HCT116 (cell line): ENCODE measurements around the gene TMEM45B. TPM values are rescaled to one million over a fixed set of nuclear protein-coding genes. Genes with fewer than 3 reads are reported as not detected.
"Not testable (repeated sequence)": the region's sequence is repeated elsewhere in the genome, so short reads cannot be mapped to it uniquely, and the experiment has no call there.

Source experiments
- ATAC-seq: fragments of 200-7000 bp; cut with Tn5 transposase; 2 replicates; pipeline ENCODE4 v1.9.1; 2020; ENCODE audit warnings: mild to moderate bottlenecking, moderate library complexity
- BruUV-seq: library from RNA; stranded (reverse); fragments of 400-500 nt; replicated peaks from 2 replicates; lab custom pipeline; 2021; lab: Mats Ljungman, UMichigan
- CTCF ChIA-PET: fragments of 300-600 bp; sonication (Branson Sonifier 250); formaldehyde crosslinking; loops from one replicate; lab custom pipeline; 2021; ENCODE audit warnings: antibody characterized with exemption; lab: Charles Lee
- POLR2A ChIA-PET: fragments of 300-600, 350-600 bp; sonication (Branson Sonifier 250); formaldehyde crosslinking; loops from one replicate; lab custom pipeline; 2021; ENCODE audit warnings: antibody characterized with exemption; lab: Charles Lee
- RAD21 ChIA-PET, 2 experiments: fragments of 300-600 bp; sonication (Branson Sonifier 250); formaldehyde crosslinking; loops; one replicate each; lab custom pipeline; 2023; ENCODE audit warnings: low total read pairs in 2 of 2; ENCODE audit not compliant: uncharacterized antibody in 2 of 2, unreplicated experiment in 2 of 2, low non-redundant PET in 1 of 2; lab: Charles Lee
- DNase-seq: peaks from one replicate; pipeline ENCODE4 v3.0.0-alpha.2; 2010; ENCODE audit warnings: low read depth, low spot score
- H2AFZ ChIP-seq: fragments of 200-600 bp; shearing (Covaris generic), sonication (generic); 2 replicates; pipeline ENCODE4 v1.6.1; 2017; ENCODE audit warnings: low read depth, mixed run types, mixed read lengths, antibody characterized with exemption, low read length; ENCODE audit not compliant: poor library complexity, severe bottlenecking
- H3K27ac ChIP-seq: 2 replicates; pipeline ENCODE4 v1.5.1; 2012; ENCODE audit warnings: low read depth, low read length
- H3K27me3 ChIP-seq: fragments of 200-600 bp; sonication (generic); 2 replicates; pipeline ENCODE4 v1.6.1; 2016; ENCODE audit warnings: mixed run types, low read length, mixed read lengths; ENCODE audit not compliant: insufficient read depth
- H3K36me3 ChIP-seq, 2 experiments: fragments of 200-500 bp in 1 of 2; fragments of 200-600 bp in 1 of 2; sonication (Bioruptor generic) in 1 of 2; sonication (generic) in 1 of 2; 2 replicates each; pipeline versions ENCODE4 v1.5.1 to v1.6.1; 2014 to 2016; ENCODE audit warnings: low read length in 2 of 2, inconsistent platforms in 1 of 2, mixed read lengths in 1 of 2, mixed run types in 1 of 2; ENCODE audit not compliant: insufficient read depth in 2 of 2, control insufficient read depth in 1 of 2
- H3K4me1 ChIP-seq, 2 experiments: fragments of 200-600 bp in 1 of 2; sonication (generic) in 1 of 2; 2 replicates each; pipeline versions ENCODE4 v1.5.1 to v1.6.1; 2012 to 2017; ENCODE audit warnings: low read length in 2 of 2, inconsistent platforms in 1 of 2, mild to moderate bottlenecking in 1 of 2, mixed read lengths in 1 of 2, mixed run types in 1 of 2, moderate library complexity in 1 of 2; ENCODE audit not compliant: insufficient read depth in 2 of 2, control insufficient read depth in 1 of 2
- H3K4me2 ChIP-seq: fragments of 200-600 bp; sonication (generic); 2 replicates; pipeline ENCODE4 v1.6.1; 2017; ENCODE audit warnings: mixed run types, low read length, mixed read lengths
- H3K4me3 ChIP-seq, 2 experiments: fragments of 200-600 bp in 1 of 2; sonication (generic) in 1 of 2; replicated peaks in 1 of 2; 2 replicates each; pipeline ENCODE4 v1.5.1; 2011 to 2016; ENCODE audit warnings: low read length in 2 of 2, control low read depth in 1 of 2, low read depth in 1 of 2, mild to moderate bottlenecking in 1 of 2, mixed read lengths in 1 of 2, mixed run types in 1 of 2
- H3K79me2 ChIP-seq: fragments of 200-600 bp; sonication (generic); 2 replicates; pipeline ENCODE4 v1.6.1; 2017; ENCODE audit warnings: mild to moderate bottlenecking, mixed run types, low read length, moderate library complexity, mixed read lengths; ENCODE audit not compliant: insufficient read depth
- H3K9ac ChIP-seq: fragments of 200-600 bp; sonication (generic); 2 replicates; pipeline ENCODE4 v1.6.1; 2016; ENCODE audit warnings: low read length, mixed read lengths
- H3K9me2 ChIP-seq: fragments of 200-600 bp; sonication (generic), shearing (Covaris generic); 2 replicates; pipeline ENCODE4 v1.6.1; 2017; ENCODE audit warnings: mixed run types, mild to moderate bottlenecking, moderate library complexity; ENCODE audit not compliant: insufficient read depth
- H3K9me3 ChIP-seq, 2 experiments: fragments of 200-500 bp in 1 of 2; fragments of 200-600 bp in 1 of 2; sonication (Bioruptor generic) in 1 of 2; sonication (generic) in 1 of 2; 2 replicates each; pipeline ENCODE4 v1.6.1; 2014 to 2017; ENCODE audit warnings: low read length in 2 of 2, mixed read lengths in 2 of 2, inconsistent platforms in 1 of 2, low read depth in 1 of 2, mild to moderate bottlenecking in 1 of 2, mixed run types in 1 of 2, moderate library complexity in 1 of 2; ENCODE audit not compliant: control insufficient read depth in 1 of 2, insufficient read depth in 1 of 2
- H4K20me1 ChIP-seq: fragments of 200-600 bp; sonication (generic), shearing (Covaris generic); 2 replicates; pipeline ENCODE4 v1.6.1; 2017; ENCODE audit warnings: mixed run types, mild to moderate bottlenecking, moderate library complexity; ENCODE audit not compliant: insufficient read depth
- CTCF ChIP-seq, 3 experiments: fragments of 200-600 bp in 1 of 3; sonication (generic) in 1 of 3; IDR thresholded peaks in 2 of 3; conservative IDR thresholded peaks in 1 of 3; 2 replicates each; pipeline ENCODE4 v1.5.1; 2012 to 2017; ENCODE audit warnings: low read depth in 2 of 3, low read length in 2 of 3, antibody characterized with exemption in 1 of 3, borderline replicate concordance in 1 of 3, control low read depth in 1 of 3, mild to moderate bottlenecking in 1 of 3, mixed read lengths in 1 of 3, mixed run types in 1 of 3, moderate library complexity in 1 of 3; ENCODE audit not compliant: insufficient read depth in 1 of 3
- EZH2 ChIP-seq: fragments of 200-600 bp; sonication (generic); IDR thresholded peaks from 2 replicates; pipeline ENCODE4 v1.6.1; 2017; ENCODE audit warnings: antibody characterized with exemption, mixed run types
- EZH2phosphoT487 ChIP-seq: fragments of 200-600 bp; IDR thresholded peaks from 2 replicates; pipeline ENCODE4 v1.6.1; 2018; ENCODE audit warnings: antibody characterized with exemption, borderline replicate concordance
- FOSL1 ChIP-seq: IDR thresholded peaks from 2 replicates; pipeline ENCODE4 v1.6.1; 2012; ENCODE audit warnings: low read depth
- SP1 ChIP-seq: IDR thresholded peaks from 2 replicates; pipeline ENCODE4 v1.6.1; 2012; ENCODE audit warnings: low read depth
- intact Hi-C: fragments of 100-400 bp; cut with micrococcal nuclease; formaldehyde crosslinking; loops from 2 replicates; pipeline ENCODE4 v1.10.0; 2022
- total RNA-seq: library from RNA; stranded (reverse); gene quantifications from one replicate; pipeline ENCODE4 v1.2.1, GENCODE V29; 2021; ENCODE audit not compliant: unreplicated experiment

The TMEM45B gene
- total RNA-seq, 1 experiment from 2014 or later = not detected

GRCh38 chr11:129825380-129825779, 9.7 kb downstream of the TMEM45B start (continued):
- TF ChIP-seq CTCF (IDR thresholded peaks at IDR 0.05 in 2 of 3, conservative IDR thresholded peaks at IDR 0.05 in 1 of 3; ENCODE audit: borderline replicate concordance in 1 of 3, insufficient read depth in 1 of 3, low read depth in 2 of 3, low read length in 2 of 3) = no peak

- H3K9ac ChIP-seq = 0 out of 2 replicates have a peak overlapping the region, but pooled peaks have one; percentile 7
- no TSS peak for BruUV-seq
- peak overlapping the region in 1 of 2 experiments; percentile 9; a peak in 1 of 4 replicates for H3K4me3 ChIP-seq
- H3K27ac ChIP-seq = no peak overlapping the region
- H3K36me3 ChIP-seq = no peaks in the 10 kb centered on the region
- peak overlapping the region; percentile 65 for H2AFZ ChIP-seq
- H3K4me1 ChIP-seq = peaks cover 6 to 28% of the 10 kb centered on the region in 2 experiments
- H3K79me2 ChIP-seq = no peaks in the 10 kb centered on the region
- ChIA-PET RAD21 (no interaction called here), CTCF (no interaction called here), POLR2A (interaction anchor here (1.0 kb wide), 1 partner anchor 14 kb away, joined by 3 read pairs; no protein-coding TSS in a partner anchor)
- DNase-seq (peak; percentile 19), ATAC-seq (peak; percentile 67)
- peak overlapping the region; percentile 63 for H3K4me2 ChIP-seq
- TF ChIP-seq EZH2 (no peak), EZH2phosphoT487 (no peak), FOSL1 (0 out of 2 replicates have a peak, but pooled peaks have one; percentile 26)
- H3K27me3 ChIP-seq = no peaks in the 10 kb centered on the region
- intact Hi-C loops = no loop called here
- no peaks in the 10 kb centered on the region for H3K9me3 ChIP-seq
- no peaks in the 10 kb centered on the region for H4K20me1 ChIP-seq
- H3K9me2 ChIP-seq = no peaks in the 10 kb centered on the region
Observed at GRCh38 chr11:129828301-129828836, 12.7 kb downstream of the TMEM45B start.

- H3K79me2 ChIP-seq, H3K9ac ChIP-seq, RAD21 ChIA-PET, intact Hi-C loops, H3K9me2 ChIP-seq, DNase-seq, H2AFZ ChIP-seq, H3K27me3 ChIP-seq, CTCF ChIA-PET, H4K20me1 ChIP-seq, H3K4me3 ChIP-seq, H3K27ac ChIP-seq, H3K9me3 ChIP-seq, H3K36me3 ChIP-seq, BruUV-seq, POLR2A ChIA-PET: not testable (repeated sequence)
- peak; percentile 46 for ATAC-seq
- peak; percentile 22; the same call in 1 of the 2 replicates for TF ChIP-seq SP1
- TF ChIP-seq FOSL1 = peak; percentile 19; the same call in 1 of the 2 replicates
- Histone ChIP-seq H3K4me1 (peaks cover 6 to 28% of the 10 kb centered on the region in 2 experiments), H3K4me2 (peak overlapping the region; percentile 63; the same call in 1 of the 2 replicates)
Observed at GRCh38 chr11:129829497-129829896, 13.8 kb downstream of the TMEM45B start.
